HG03025 (cell line): ENCODE data around the gene SCAMP1.
"Not testable (repeated sequence)": the region's sequence is repeated elsewhere in the genome, so short reads cannot be mapped to it uniquely, and the experiment has no call there.

Experiments
- ATAC-seq: cut with Tn5 transposase; IDR thresholded peaks from one replicate; pipeline ENCODE4 v1.9.1; 2021; ENCODE audit warnings: mild to moderate bottlenecking, moderate library complexity; ENCODE audit not compliant: unreplicated experiment, low FRiP score

The SCAMP1 gene

GRCh38 chr5:78419396-78419795, 59.0 kb downstream of the SCAMP1 start:
- ATAC-seq = no peak

GRCh38 chr5:78420548-78420947, 60.1 kb downstream of the SCAMP1 start:
- ATAC-seq = no peak

- ATAC-seq = no peak
Measured at GRCh38 chr5:78424665-78425064, 64.2 kb downstream of the SCAMP1 start.

- ATAC-seq = no peak
Measured at GRCh38 chr5:78429332-78429980, 69.0 kb downstream of the SCAMP1 start.

- ATAC-seq = no peak
Measured at GRCh38 chr5:78430866-78431265, 70.4 kb downstream of the SCAMP1 start.

- no peak for ATAC-seq
Measured at GRCh38 chr5:78433972-78434371, 73.6 kb downstream of the SCAMP1 start.

GRCh38 chr5:78447775-78448424, 87.5 kb downstream of the SCAMP1 start:
- no peak for ATAC-seq

- no peak for ATAC-seq
Measured at GRCh38 chr5:78449103-78449502, 88.7 kb downstream of the SCAMP1 start.

- ATAC-seq = not testable (repeated sequence)
Measured at GRCh38 chr5:78457507-78457906, 97.1 kb downstream of the SCAMP1 start.

GRCh38 chr5:78458843-78459242, 98.4 kb downstream of the SCAMP1 start:
- ATAC-seq = no peak

GRCh38 chr5:78467140-78467539, 106.7 kb downstream of the SCAMP1 start:
- ATAC-seq = no peak

GRCh38 chr5:78467752-78468357, 107.4 kb downstream of the SCAMP1 start:
- no peak for ATAC-seq

GRCh38 chr5:78471896-78472295, 111.5 kb downstream of the SCAMP1 start:
- ATAC-seq = no peak

GRCh38 chr5:78472469-78473106, 112.2 kb downstream of the SCAMP1 start:
- ATAC-seq = no peak

GRCh38 chr5:78473751-78474150, 113.3 kb downstream of the SCAMP1 start:
- no peak for ATAC-seq

- ATAC-seq = no peak
Measured at GRCh38 chr5:78475370-78475769, 115.0 kb downstream of the SCAMP1 start.

- no peak for ATAC-seq
Measured at GRCh38 chr5:78476795-78477194, 116.4 kb downstream of the SCAMP1 start.

GRCh38 chr5:78482948-78483347, 122.5 kb downstream of the SCAMP1 start:
- ATAC-seq = no peak

- no peak for ATAC-seq
Measured at GRCh38 chr5:78483809-78484521, 123.5 kb downstream of the SCAMP1 start.

GRCh38 chr5:78486218-78486617, 125.8 kb downstream of the SCAMP1 start:
- no peak for ATAC-seq

GRCh38 chr5:78487846-78488245, 127.4 kb downstream of the SCAMP1 start:
- no peak for ATAC-seq
